ENCODE measurements around the gene SH3BP5.

SH3BP5 gene

GRCh38 chr3:15310491-15311370 lies 21.7 kb downstream of the SH3BP5 start:
- no peak for TF ChIP-seq CTCF (IDR thresholded peaks at IDR 0.05; ENCODE audit: low read depth, low read length, missing control alignments)
- H3K36me3 ChIP-seq (replicated peaks): no peaks in the 10 kb centered on the region
- in situ Hi-C loops (cut with HindIII; ENCODE audit: low pct_ligation_motif_present, low sequenced_read_pairs): no loop called here
- peak overlapping the region; percentile 6 for H3K27ac ChIP-seq
- H3K4me3 ChIP-seq (ENCODE audit: low read depth, low read length): no peak overlapping the region
- DNase-seq: peak; percentile 63
- no peaks in the 10 kb centered on the region for H3K27me3 ChIP-seq (replicated peaks)

GRCh38 chr3:15309662-15310335 lies 22.6 kb downstream of the SH3BP5 start:
- Histone ChIP-seq H3K36me3 (replicated peaks) (no peaks in the 10 kb centered on the region), H3K27me3 (replicated peaks) (no peaks in the 10 kb centered on the region), H3K27ac (peak overlapping the region; percentile 10), H3K4me3 (ENCODE audit: low read depth, low read length) (no peak overlapping the region)
- peak; percentile 36 for DNase-seq
- in situ Hi-C loops (cut with HindIII; ENCODE audit: low pct_ligation_motif_present, low sequenced_read_pairs): no loop called here
- no peak for TF ChIP-seq CTCF (IDR thresholded peaks at IDR 0.05; ENCODE audit: low read depth, low read length, missing control alignments)

GRCh38 chr3:15307580-15307979 lies 24.8 kb downstream of the SH3BP5 start:
- no peak overlapping the region for H3K4me3 ChIP-seq (ENCODE audit: low read depth, low read length)
- no peak for TF ChIP-seq CTCF (IDR thresholded peaks at IDR 0.05; ENCODE audit: low read depth, low read length, missing control alignments)
- in situ Hi-C loops (cut with HindIII; ENCODE audit: low pct_ligation_motif_present, low sequenced_read_pairs): no loop called here
- no peak overlapping the region for H3K27ac ChIP-seq
- H3K36me3 ChIP-seq (replicated peaks): no peaks in the 10 kb centered on the region
- H3K27me3 ChIP-seq (replicated peaks): no peaks in the 10 kb centered on the region
- no peak for DNase-seq

GRCh38 chr3:15306979-15307359 lies 25.4 kb downstream of the SH3BP5 start:
- H3K27ac ChIP-seq: no peak overlapping the region
- TF ChIP-seq CTCF (IDR thresholded peaks at IDR 0.05; ENCODE audit: low read depth, low read length, missing control alignments): no peak
- DNase-seq: no peak

GRCh38 chr3:15305359-15305844 lies 27.0 kb downstream of the SH3BP5 start:
- Histone ChIP-seq H3K27me3 (replicated peaks) (no peaks in the 10 kb centered on the region), H3K36me3 (replicated peaks) (no peaks in the 10 kb centered on the region), H3K4me3 (ENCODE audit: low read depth, low read length) (no peak overlapping the region), H3K27ac (no peak overlapping the region)
- in situ Hi-C loops (cut with HindIII; ENCODE audit: low pct_ligation_motif_present, low sequenced_read_pairs): no loop called here
- DNase-seq: no peak
- TF ChIP-seq CTCF (IDR thresholded peaks at IDR 0.05; ENCODE audit: low read depth, low read length, missing control alignments): peak; percentile 63

More at GRCh38 chr3:15306979-15307359, 25.4 kb downstream of the SH3BP5 start:
- Histone ChIP-seq H3K36me3 (replicated peaks) (no peaks in the 10 kb centered on the region), H3K4me3 (ENCODE audit: low read depth, low read length) (no peak overlapping the region), H3K27me3 (replicated peaks) (no peaks in the 10 kb centered on the region)
- in situ Hi-C loops (cut with HindIII; ENCODE audit: low pct_ligation_motif_present, low sequenced_read_pairs): no loop called here
